Endothelial cell of umbilical vein (primary cell): ENCODE results near the gene FERMT2.

ENCODE experiments used
- EZH2 ChIP-seq: IDR thresholded peaks from 2 replicates; pipeline ENCODE4 v1.6.1; 2012; ENCODE audit warnings: borderline replicate concordance, low read depth, mild to moderate bottlenecking, moderate library complexity, low read length, inconsistent platforms; ENCODE audit not compliant: severe bottlenecking
- GATA2 ChIP-seq: IDR thresholded peaks from 2 replicates; pipeline ENCODE4 v1.7.0; 2011; ENCODE audit warnings: low read depth, mild to moderate bottlenecking, moderate library complexity, mixed read lengths, low read length; ENCODE audit not compliant: insufficient read length, insufficient read depth
- JUN ChIP-seq: IDR thresholded peaks from 2 replicates; pipeline ENCODE4 v1.6.1; 2011; ENCODE audit warnings: borderline replicate concordance, low read depth; ENCODE audit not compliant: insufficient read length, insufficient read depth
- POLR2A ChIP-seq: IDR thresholded peaks from 2 replicates; pipeline ENCODE4 v1.6.1; 2012; ENCODE audit warnings: low read depth, mild to moderate bottlenecking, control low read depth, low read length
- TF ChIP-seq, protein P1 (sequence below), 2 donors: IDR thresholded peaks; 1 replicate in 1 of 2; 2 replicates in 1 of 2; pipeline ENCODE4 v1.5.1; 2011; ENCODE audit warnings: low read length in 2 of 2, mild to moderate bottlenecking in 2 of 2, moderate library complexity in 2 of 2, control low read depth in 1 of 2, inconsistent platforms in 1 of 2, low read depth in 1 of 2; ENCODE audit not compliant: insufficient read depth in 1 of 2; ENCODE audit errors: extremely low read depth in 1 of 2

DNA sequence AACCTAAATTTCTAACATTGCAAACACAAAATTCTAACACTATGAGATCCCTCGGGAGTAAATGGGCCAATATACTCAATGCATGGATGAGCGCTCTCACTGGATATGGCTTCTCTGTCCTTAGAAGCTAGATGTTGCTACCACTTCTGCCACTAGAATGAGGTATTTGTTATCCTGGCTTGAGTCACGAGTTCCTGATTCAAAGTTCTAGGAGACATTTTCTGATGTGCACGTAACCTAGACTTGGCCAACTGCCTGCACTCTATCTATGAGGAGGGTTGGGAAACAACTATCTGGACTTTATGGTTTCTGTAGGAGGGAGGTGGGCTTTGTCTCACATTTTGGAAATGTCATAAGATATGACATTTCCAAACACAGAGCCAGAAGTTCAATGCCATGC is 37.6 kb downstream of the FERMT2 start:
- TF ChIP-seq, protein P1, sequence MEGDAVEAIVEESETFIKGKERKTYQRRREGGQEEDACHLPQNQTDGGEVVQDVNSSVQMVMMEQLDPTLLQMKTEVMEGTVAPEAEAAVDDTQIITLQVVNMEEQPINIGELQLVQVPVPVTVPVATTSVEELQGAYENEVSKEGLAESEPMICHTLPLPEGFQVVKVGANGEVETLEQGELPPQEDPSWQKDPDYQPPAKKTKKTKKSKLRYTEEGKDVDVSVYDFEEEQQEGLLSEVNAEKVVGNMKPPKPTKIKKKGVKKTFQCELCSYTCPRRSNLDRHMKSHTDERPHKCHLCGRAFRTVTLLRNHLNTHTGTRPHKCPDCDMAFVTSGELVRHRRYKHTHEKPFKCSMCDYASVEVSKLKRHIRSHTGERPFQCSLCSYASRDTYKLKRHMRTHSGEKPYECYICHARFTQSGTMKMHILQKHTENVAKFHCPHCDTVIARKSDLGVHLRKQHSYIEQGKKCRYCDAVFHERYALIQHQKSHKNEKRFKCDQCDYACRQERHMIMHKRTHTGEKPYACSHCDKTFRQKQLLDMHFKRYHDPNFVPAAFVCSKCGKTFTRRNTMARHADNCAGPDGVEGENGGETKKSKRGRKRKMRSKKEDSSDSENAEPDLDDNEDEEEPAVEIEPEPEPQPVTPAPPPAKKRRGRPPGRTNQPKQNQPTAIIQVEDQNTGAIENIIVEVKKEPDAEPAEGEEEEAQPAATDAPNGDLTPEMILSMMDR (IDR thresholded peaks at IDR 0.05; ENCODE audit: extremely low read depth in 1 of 2, insufficient read depth in 1 of 2, low read depth in 1 of 2, low read length in 2 of 2) = no peak
- TF ChIP-seq GATA2 (no peak), EZH2 (no peak), POLR2A (no peak), JUN (no peak)
